Tibial nerve (tissue), 3 donors: Measurements from ENCODE around the gene NCAM1.

ENCODE experiments used
- EP300 ChIP-seq, 2 donors: sonication (generic); formaldehyde crosslinking; IDR thresholded peaks; one replicate each; pipeline ENCODE4 v1.6.1; 2017; ENCODE audit warnings: antibody characterized with exemption in 2 of 2, mild to moderate bottlenecking in 1 of 2
- POLR2A ChIP-seq, 2 donors: fragments of 450-650 bp; IDR thresholded peaks; one replicate each; pipeline ENCODE4 v1.6.1; 2017; ENCODE audit warnings: antibody characterized with exemption in 2 of 2, mild to moderate bottlenecking in 2 of 2, moderate library complexity in 2 of 2

GRCh38 chr11:113249491-113249763 is 288.2 kb downstream of the NCAM1 start:
- no peak for TF ChIP-seq POLR2A (IDR thresholded peaks at IDR 0.05)
- TF ChIP-seq EP300 (IDR thresholded peaks at IDR 0.05): no peak
